SK-N-SH treated with all-trans-retinoic acid at 6 μM for 48 hours (cell line): ENCODE results near the gene TBL1XR1.

ENCODE experiments used
- ATAC-seq: fragments of 200-7000 bp; cut with Tn5 transposase; 3 replicates; pipeline ENCODE4 v1.9.1; 2020; ENCODE audit warnings: mild to moderate bottlenecking, moderate library complexity
- BACH2 ChIP-seq: fragments of 250-450 bp; sonication (Bioruptor Pico); IDR thresholded peaks from 2 replicates; pipeline ENCODE4 v1.9.0; 2021; ENCODE audit warnings: mild to moderate bottlenecking, borderline replicate concordance
- CSDC2 ChIP-seq: fragments of 250-450 bp; sonication (Bioruptor Pico); IDR thresholded peaks from 2 replicates; pipeline ENCODE4 v1.5.0; 2020; ENCODE audit warnings: mild to moderate bottlenecking, moderate library complexity
- ESRRG ChIP-seq: fragments of 250-450 bp; sonication (Bioruptor Pico); IDR thresholded peaks from 2 replicates; pipeline ENCODE4 v1.6.1; 2021; ENCODE audit warnings: mild to moderate bottlenecking
- ISL1 ChIP-seq: fragments of 250-450 bp; sonication (Bioruptor Pico); IDR thresholded peaks from 2 replicates; pipeline ENCODE4 v2.1.2; 2022; ENCODE audit warnings: mild to moderate bottlenecking, moderate library complexity
- PPARA ChIP-seq: fragments of 250-450 bp; sonication (Bioruptor Pico); IDR thresholded peaks from 2 replicates; pipeline ENCODE4 v1.5.0; 2020; ENCODE audit warnings: mild to moderate bottlenecking, borderline replicate concordance
- SNAI2 ChIP-seq: fragments of 250-450 bp; sonication (Bioruptor Pico); IDR thresholded peaks from 2 replicates; pipeline ENCODE4 v1.5.0; 2020; ENCODE audit warnings: mild to moderate bottlenecking, moderate library complexity
- TCF4 ChIP-seq: fragments of 250-450 bp; sonication (Bioruptor Pico); IDR thresholded peaks from 2 replicates; pipeline ENCODE4 v1.8.0; 2021; ENCODE audit warnings: mild to moderate bottlenecking, moderate library complexity, borderline replicate concordance
- TOX ChIP-seq: fragments of 250-450 bp; sonication (Bioruptor Pico); IDR thresholded peaks from 2 replicates; pipeline ENCODE4 v1.8.0; 2021; ENCODE audit warnings: mild to moderate bottlenecking, moderate library complexity, borderline replicate concordance
- ZC3H10 ChIP-seq: fragments of 250-450 bp; sonication (Bioruptor Pico); IDR thresholded peaks from 2 replicates; pipeline ENCODE4 v1.5.1; 2021; ENCODE audit warnings: mild to moderate bottlenecking, moderate library complexity
- ZFP3 ChIP-seq: fragments of 250-450 bp; sonication (Bioruptor Pico); IDR thresholded peaks from 2 replicates; pipeline ENCODE4 v1.5.0; 2020; ENCODE audit warnings: mild to moderate bottlenecking, moderate library complexity
- ZFP30 ChIP-seq: fragments of 450-650 bp; formaldehyde crosslinking; IDR thresholded peaks from 2 replicates; pipeline ENCODE4 v1.5.0; 2022; ENCODE audit warnings: mild to moderate bottlenecking, moderate library complexity
- ZNF565 ChIP-seq: fragments of 450-650 bp; formaldehyde crosslinking; conservative IDR thresholded peaks from 2 replicates; pipeline ENCODE4 v1.5.0; 2020; ENCODE audit warnings: low read depth, mild to moderate bottlenecking, moderate library complexity
- ZNF8 ChIP-seq: fragments of 450-650 bp; formaldehyde crosslinking; IDR thresholded peaks from 2 replicates; pipeline ENCODE4 v1.5.0; 2020; ENCODE audit warnings: mild to moderate bottlenecking, moderate library complexity
- TF ChIP-seq, protein P1 (sequence below): fragments of 250-450 bp; sonication (Bioruptor Pico); IDR thresholded peaks from 2 replicates; pipeline ENCODE4 v1.5.1; 2020; ENCODE audit warnings: low read depth, mild to moderate bottlenecking, moderate library complexity
- TF ChIP-seq, protein P2 (sequence below): fragments of 250-450 bp; sonication (Bioruptor Pico); IDR thresholded peaks from 2 replicates; pipeline ENCODE4 v1.8.0; 2020; ENCODE audit warnings: mild to moderate bottlenecking, moderate library complexity, borderline replicate concordance
- TF ChIP-seq, protein P3 (sequence below): fragments of 250-450 bp; sonication (Bioruptor Pico); IDR thresholded peaks from 2 replicates; pipeline ENCODE4 v1.5.0; 2020; ENCODE audit warnings: mild to moderate bottlenecking, moderate library complexity

Gene TBL1XR1

DNA sequence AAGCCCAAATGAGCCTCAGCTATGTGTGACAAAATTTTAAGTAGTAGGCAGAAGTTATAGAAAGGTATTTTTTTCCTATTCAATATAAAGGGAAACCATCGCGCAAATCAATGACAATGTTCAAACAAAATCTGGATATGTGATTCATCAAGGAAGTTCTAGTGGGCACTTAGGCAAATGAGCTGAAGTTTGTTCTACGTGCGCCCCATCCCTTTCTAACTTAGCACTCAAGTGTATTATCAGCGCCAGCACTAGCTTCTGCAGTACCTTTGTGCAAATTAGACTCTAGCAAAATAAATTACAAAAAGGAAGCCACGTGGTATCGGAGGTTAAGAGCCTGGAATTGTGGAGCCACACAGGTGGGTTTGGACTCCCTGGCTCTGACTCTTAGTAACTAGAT is 91.1 kb downstream of the TBL1XR1 start:
- no peak for ATAC-seq
- TF ChIP-seq, protein P1, sequence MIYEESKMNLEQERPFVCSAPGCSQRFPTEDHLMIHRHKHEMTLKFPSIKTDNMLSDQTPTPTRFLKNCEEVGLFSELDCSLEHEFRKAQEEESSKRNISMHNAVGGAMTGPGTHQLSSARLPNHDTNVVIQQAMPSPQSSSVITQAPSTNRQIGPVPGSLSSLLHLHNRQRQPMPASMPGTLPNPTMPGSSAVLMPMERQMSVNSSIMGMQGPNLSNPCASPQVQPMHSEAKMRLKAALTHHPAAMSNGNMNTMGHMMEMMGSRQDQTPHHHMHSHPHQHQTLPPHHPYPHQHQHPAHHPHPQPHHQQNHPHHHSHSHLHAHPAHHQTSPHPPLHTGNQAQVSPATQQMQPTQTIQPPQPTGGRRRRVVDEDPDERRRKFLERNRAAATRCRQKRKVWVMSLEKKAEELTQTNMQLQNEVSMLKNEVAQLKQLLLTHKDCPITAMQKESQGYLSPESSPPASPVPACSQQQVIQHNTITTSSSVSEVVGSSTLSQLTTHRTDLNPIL, result no peak
- TF ChIP-seq PPARA, result no peak
- no peak for TF ChIP-seq ZC3H10 (CRISPR knock-in tag)

DNA sequence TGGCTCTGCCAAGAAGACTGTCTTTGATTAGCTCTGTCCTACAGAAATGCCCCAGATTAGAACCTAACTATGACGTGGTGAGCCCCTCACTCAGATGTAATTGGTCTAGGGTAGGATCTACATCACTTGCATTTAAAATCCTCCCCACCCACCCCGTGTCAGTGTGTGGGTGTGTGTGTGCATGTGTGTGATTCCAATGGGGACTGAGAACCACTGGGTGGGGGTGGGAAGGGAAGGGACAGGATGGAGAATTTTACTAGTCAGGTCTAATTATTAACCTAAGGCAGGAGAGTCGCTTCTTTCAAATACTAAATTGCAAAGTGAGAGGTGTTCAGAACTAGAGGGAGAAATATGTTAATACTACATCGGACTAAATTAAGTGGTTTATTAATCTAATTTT is 91.7 kb downstream of the TBL1XR1 start:
- no peak for TF ChIP-seq ZNF8 (CRISPR knock-in tag)
- TF ChIP-seq, protein P2, sequence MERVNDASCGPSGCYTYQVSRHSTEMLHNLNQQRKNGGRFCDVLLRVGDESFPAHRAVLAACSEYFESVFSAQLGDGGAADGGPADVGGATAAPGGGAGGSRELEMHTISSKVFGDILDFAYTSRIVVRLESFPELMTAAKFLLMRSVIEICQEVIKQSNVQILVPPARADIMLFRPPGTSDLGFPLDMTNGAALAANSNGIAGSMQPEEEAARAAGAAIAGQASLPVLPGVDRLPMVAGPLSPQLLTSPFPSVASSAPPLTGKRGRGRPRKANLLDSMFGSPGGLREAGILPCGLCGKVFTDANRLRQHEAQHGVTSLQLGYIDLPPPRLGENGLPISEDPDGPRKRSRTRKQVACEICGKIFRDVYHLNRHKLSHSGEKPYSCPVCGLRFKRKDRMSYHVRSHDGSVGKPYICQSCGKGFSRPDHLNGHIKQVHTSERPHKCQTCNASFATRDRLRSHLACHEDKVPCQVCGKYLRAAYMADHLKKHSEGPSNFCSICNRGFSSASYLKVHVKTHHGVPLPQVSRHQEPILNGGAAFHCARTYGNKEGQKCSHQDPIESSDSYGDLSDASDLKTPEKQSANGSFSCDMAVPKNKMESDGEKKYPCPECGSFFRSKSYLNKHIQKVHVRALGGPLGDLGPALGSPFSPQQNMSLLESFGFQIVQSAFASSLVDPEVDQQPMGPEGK, result no peak
- no peak for TF ChIP-seq ZFP30

DNA sequence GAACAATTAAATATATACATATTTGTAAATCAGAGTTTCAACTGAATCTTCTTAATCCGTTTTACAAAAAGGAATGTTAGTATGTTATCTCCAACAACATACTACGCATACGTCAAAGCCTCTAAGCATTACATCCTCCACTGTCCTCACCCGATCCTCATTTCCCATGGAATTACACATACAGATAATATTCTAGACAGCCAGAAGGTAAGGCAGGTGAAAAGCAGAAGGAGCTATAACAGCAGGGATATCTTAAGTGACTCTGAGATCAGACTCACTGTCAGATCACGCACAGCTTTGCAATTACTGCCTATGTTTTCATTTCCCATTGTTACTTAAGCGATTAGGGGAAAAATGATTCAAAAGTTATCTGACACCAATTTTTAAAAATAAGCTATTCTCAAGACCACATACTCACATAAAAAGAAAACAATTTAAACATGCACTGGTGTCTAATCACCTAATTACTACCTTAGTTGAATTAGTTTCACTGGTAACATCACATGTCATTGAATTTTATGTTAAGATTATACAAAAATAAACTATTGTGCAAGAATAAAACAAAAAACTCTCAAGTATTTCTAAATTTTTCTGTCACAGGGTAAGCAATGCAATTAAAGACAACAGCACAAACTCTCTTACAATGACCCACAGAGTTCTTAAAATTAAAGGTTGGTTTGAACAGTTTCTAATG is 92.8 kb downstream of the TBL1XR1 start:
- ATAC-seq, result no peak
- TF ChIP-seq ISL1 (CRISPR knock-in tag) (peak; percentile 19; the same call in 1 of the 2 replicates), ESRRG (CRISPR knock-in tag) (no peak), SNAI2 (no peak), ZFP3 (peak; percentile 55; the same call in 1 of the 2 replicates), TCF4 (CRISPR knock-in tag) (no peak)
- TF ChIP-seq, protein P1, result no peak

More for the DNA sequence above, 91.7 kb downstream of the TBL1XR1 start:
- no peak for ATAC-seq

DNA sequence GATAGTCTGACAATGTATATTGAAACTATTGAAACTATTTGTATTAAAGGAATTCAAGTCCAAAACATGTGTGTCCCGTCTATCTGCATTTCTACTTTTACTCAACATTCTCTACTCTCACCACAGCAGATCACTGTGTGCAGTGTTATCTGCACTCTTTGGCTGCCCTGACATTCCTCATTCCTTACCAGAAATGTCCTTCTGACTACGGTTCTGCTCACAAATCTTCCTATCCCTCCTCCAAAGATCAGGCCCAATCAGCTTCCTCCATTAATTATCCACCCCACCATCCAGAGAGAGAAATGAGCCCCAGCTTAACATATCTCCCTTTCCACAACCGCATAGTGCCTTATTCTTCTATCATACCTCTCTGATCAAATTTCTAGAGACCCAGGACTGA is 94.7 kb downstream of the TBL1XR1 start:
- peak; percentile 60 for ATAC-seq
- no peak for TF ChIP-seq ZFP30
- no peak for TF ChIP-seq PPARA
- TF ChIP-seq ZFP3, result no peak
- no peak for TF ChIP-seq ZNF8 (CRISPR knock-in tag)
- no peak for TF ChIP-seq BACH2 (CRISPR knock-in tag)
- TF ChIP-seq TOX, result no peak
- no peak for TF ChIP-seq ESRRG (CRISPR knock-in tag)
- no peak for TF ChIP-seq CSDC2 (CRISPR knock-in tag)
- TF ChIP-seq, protein P3, sequence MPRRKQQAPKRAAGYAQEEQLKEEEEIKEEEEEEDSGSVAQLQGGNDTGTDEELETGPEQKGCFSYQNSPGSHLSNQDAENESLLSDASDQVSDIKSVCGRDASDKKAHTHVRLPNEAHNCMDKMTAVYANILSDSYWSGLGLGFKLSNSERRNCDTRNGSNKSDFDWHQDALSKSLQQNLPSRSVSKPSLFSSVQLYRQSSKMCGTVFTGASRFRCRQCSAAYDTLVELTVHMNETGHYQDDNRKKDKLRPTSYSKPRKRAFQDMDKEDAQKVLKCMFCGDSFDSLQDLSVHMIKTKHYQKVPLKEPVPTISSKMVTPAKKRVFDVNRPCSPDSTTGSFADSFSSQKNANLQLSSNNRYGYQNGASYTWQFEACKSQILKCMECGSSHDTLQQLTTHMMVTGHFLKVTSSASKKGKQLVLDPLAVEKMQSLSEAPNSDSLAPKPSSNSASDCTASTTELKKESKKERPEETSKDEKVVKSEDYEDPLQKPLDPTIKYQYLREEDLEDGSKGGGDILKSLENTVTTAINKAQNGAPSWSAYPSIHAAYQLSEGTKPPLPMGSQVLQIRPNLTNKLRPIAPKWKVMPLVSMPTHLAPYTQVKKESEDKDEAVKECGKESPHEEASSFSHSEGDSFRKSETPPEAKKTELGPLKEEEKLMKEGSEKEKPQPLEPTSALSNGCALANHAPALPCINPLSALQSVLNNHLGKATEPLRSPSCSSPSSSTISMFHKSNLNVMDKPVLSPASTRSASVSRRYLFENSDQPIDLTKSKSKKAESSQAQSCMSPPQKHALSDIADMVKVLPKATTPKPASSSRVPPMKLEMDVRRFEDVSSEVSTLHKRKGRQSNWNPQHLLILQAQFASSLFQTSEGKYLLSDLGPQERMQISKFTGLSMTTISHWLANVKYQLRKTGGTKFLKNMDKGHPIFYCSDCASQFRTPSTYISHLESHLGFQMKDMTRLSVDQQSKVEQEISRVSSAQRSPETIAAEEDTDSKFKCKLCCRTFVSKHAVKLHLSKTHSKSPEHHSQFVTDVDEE (CRISPR knock-in tag), result no peak
- no peak for TF ChIP-seq ZNF565 (CRISPR knock-in tag)
- no peak for TF ChIP-seq ISL1 (CRISPR knock-in tag)
- TF ChIP-seq, all 23 proteins: peak for 0

DNA sequence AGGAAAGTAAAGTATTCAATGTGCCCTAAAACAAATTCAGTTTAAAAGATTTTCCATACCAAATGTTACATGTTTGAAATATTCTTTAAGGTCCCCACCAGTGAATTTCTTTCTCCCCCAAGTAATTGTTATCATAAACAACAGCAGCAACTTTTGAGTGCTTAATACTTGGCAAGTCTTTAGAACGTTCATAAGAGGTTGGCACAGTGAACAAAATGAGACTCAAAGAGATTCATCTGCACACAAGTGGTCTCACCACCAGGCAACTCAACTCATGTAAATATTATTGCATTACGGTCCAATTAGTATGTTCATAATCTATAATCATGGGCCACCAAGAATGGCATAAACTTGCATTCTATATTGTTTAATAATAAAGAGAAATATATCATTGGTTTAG is 98.7 kb downstream of the TBL1XR1 start:
- ATAC-seq, result no peak
- TF ChIP-seq PPARA (no peak), ZC3H10 (CRISPR knock-in tag) (no peak), BACH2 (CRISPR knock-in tag) (no peak), ZNF565 (CRISPR knock-in tag) (no peak), ZFP30 (no peak), TOX (no peak)
- TF ChIP-seq, protein P3 (CRISPR knock-in tag), result no peak
- TF ChIP-seq, protein P1, result no peak
- TF ChIP-seq, all 23 proteins: peak for 0
